ENCODE results near the gene VIT. TPM values are rescaled to one million over a fixed set of nuclear protein-coding genes. Genes with fewer than 3 reads are reported as not detected.

VIT gene
- total and polyA plus RNA-seq, 3 experiments from 2014 or later = 0.08 TPM; not detected in 2

GRCh38 chr2:36729067-36729466, 32.6 kb downstream of the VIT start:
- H3K4me3 Mint-ChIP-seq = no peak overlapping the region
- Histone ChIP-seq H3K27me3 (ENCODE audit: insufficient read depth, low read length, poor library complexity, severe bottlenecking) (no peaks in the 10 kb centered on the region), H3K4me1 (ENCODE audit: insufficient read depth, low read length) (no peaks in the 10 kb centered on the region), H3K27ac (ENCODE audit: low read depth, low read length) (no peak overlapping the region), H3K9me3 (ENCODE audit: low read length) (no peaks in the 10 kb centered on the region), H3K4me3 (ENCODE audit: low read length) (no peak overlapping the region), H3K36me3 (ENCODE audit: insufficient read depth, low read length) (no peaks in the 10 kb centered on the region)
- no peaks in the 10 kb centered on the region for H3K4me1 Mint-ChIP-seq
- ChIA-PET CTCF (no interaction called here), POLR2A (no interaction called here)
- no peak overlapping the region for H3K27ac Mint-ChIP-seq
- no peaks in the 10 kb centered on the region for H3K36me3 Mint-ChIP-seq
- DNase-seq = no peak
- H3K9me3 Mint-ChIP-seq = peaks cover 0 to 5% (median 0%) of the 10 kb centered on the region in 5 donors
- peaks cover 0 to 39% of the 10 kb centered on the region in 2 donors for H3K27me3 Mint-ChIP-seq

- Mint-ChIP-seq H3K36me3 (no peaks in the 10 kb centered on the region), H3K9me3 (peaks cover 0 to 5% (median 0%) of the 10 kb centered on the region in 5 donors), H3K27me3 (peaks cover 5 to 33% of the 10 kb centered on the region in 2 donors), H3K4me3 (peak overlapping the region in 1 of 7 donors; percentile 41), H3K27ac (no peak overlapping the region), H3K4me1 (no peaks in the 10 kb centered on the region)
- POLR2A ChIA-PET = no interaction called here
- Histone ChIP-seq H3K27ac (ENCODE audit: low read depth, low read length) (no peak overlapping the region), H3K36me3 (ENCODE audit: insufficient read depth, low read length) (no peaks in the 10 kb centered on the region), H3K4me3 (ENCODE audit: low read length) (no peak overlapping the region), H3K9me3 (ENCODE audit: low read length) (no peaks in the 10 kb centered on the region), H3K4me1 (ENCODE audit: insufficient read depth, low read length) (no peaks in the 10 kb centered on the region), H3K27me3 (ENCODE audit: insufficient read depth, low read length, poor library complexity, severe bottlenecking) (no peaks in the 10 kb centered on the region)
- CTCF ChIA-PET = no interaction called here
- DNase-seq = no peak
Measured at GRCh38 chr2:36731941-36732672, 35.6 kb downstream of the VIT start.

GRCh38 chr2:36732673-36733036, 36.1 kb downstream of the VIT start:
- Mint-ChIP-seq H3K27me3 (peaks cover 5 to 32% of the 10 kb centered on the region in 2 donors), H3K4me3 (peak overlapping the region in 1 of 7 donors; percentile 41), H3K27ac (no peak overlapping the region), H3K36me3 (no peaks in the 10 kb centered on the region), H3K9me3 (peaks cover 0 to 5% (median 0%) of the 10 kb centered on the region in 5 donors), H3K4me1 (no peaks in the 10 kb centered on the region)
- H3K4me1 ChIP-seq (ENCODE audit: insufficient read depth, low read length) = no peaks in the 10 kb centered on the region
- H3K36me3 ChIP-seq (ENCODE audit: insufficient read depth, low read length) = no peaks in the 10 kb centered on the region
- no peak overlapping the region for H3K27ac ChIP-seq (ENCODE audit: low read depth, low read length)
- ChIA-PET CTCF (no interaction called here), POLR2A (no interaction called here)
- no peak overlapping the region for H3K4me3 ChIP-seq (ENCODE audit: low read length)
- H3K27me3 ChIP-seq (ENCODE audit: insufficient read depth, low read length, poor library complexity, severe bottlenecking) = no peaks in the 10 kb centered on the region
- DNase-seq = no peak
- no peaks in the 10 kb centered on the region for H3K9me3 ChIP-seq (ENCODE audit: low read length)

- Mint-ChIP-seq H3K9me3 (peaks cover 0 to 5% (median 0%) of the 10 kb centered on the region in 5 donors), H3K4me1 (no peaks in the 10 kb centered on the region), H3K4me3 (no peak overlapping the region), H3K27me3 (peaks cover 5 to 33% of the 10 kb centered on the region in 2 donors), H3K27ac (no peak overlapping the region), H3K36me3 (no peaks in the 10 kb centered on the region)
- Histone ChIP-seq H3K36me3 (ENCODE audit: insufficient read depth, low read length) (no peaks in the 10 kb centered on the region), H3K9me3 (ENCODE audit: low read length) (no peaks in the 10 kb centered on the region), H3K4me3 (ENCODE audit: low read length) (no peak overlapping the region), H3K27me3 (ENCODE audit: insufficient read depth, low read length, poor library complexity, severe bottlenecking) (no peaks in the 10 kb centered on the region), H3K4me1 (ENCODE audit: insufficient read depth, low read length) (no peaks in the 10 kb centered on the region), H3K27ac (ENCODE audit: low read depth, low read length) (no peak overlapping the region)
- ChIA-PET CTCF (no interaction called here), POLR2A (no interaction called here)
- no peak for DNase-seq
Measured at GRCh38 chr2:36733215-36733614, 36.7 kb downstream of the VIT start.

GRCh38 chr2:36734304-36734703, 37.8 kb downstream of the VIT start:
- H3K4me3 Mint-ChIP-seq = no peak overlapping the region
- no peaks in the 10 kb centered on the region for H3K9me3 ChIP-seq (ENCODE audit: low read length)
- no peaks in the 10 kb centered on the region for H3K27me3 ChIP-seq (ENCODE audit: insufficient read depth, low read length, poor library complexity, severe bottlenecking)
- H3K27ac ChIP-seq (ENCODE audit: low read depth, low read length) = no peak overlapping the region
- H3K4me3 ChIP-seq (ENCODE audit: low read length) = no peak overlapping the region
- no peak overlapping the region for H3K27ac Mint-ChIP-seq
- no peaks in the 10 kb centered on the region for H3K4me1 ChIP-seq (ENCODE audit: insufficient read depth, low read length)
- H3K36me3 ChIP-seq (ENCODE audit: insufficient read depth, low read length) = no peaks in the 10 kb centered on the region
- peaks cover 0 to 5% (median 0%) of the 10 kb centered on the region in 5 donors for H3K9me3 Mint-ChIP-seq
- DNase-seq = no peak
- no peaks in the 10 kb centered on the region for H3K4me1 Mint-ChIP-seq
- CTCF ChIA-PET = no interaction called here
- POLR2A ChIA-PET = no interaction called here
- H3K36me3 Mint-ChIP-seq = no peaks in the 10 kb centered on the region
- H3K27me3 Mint-ChIP-seq = peaks cover 5 to 34% of the 10 kb centered on the region in 2 donors

- POLR2A ChIA-PET = no interaction called here
Measured at GRCh38 chr2:36737131-36737750, 40.7 kb downstream of the VIT start.

GRCh38 chr2:36740061-36740460, 43.6 kb downstream of the VIT start:
- CTCF ChIA-PET = no interaction called here
- Histone ChIP-seq H3K27ac (ENCODE audit: low read depth, low read length) (no peak overlapping the region), H3K9me3 (ENCODE audit: low read length) (no peaks in the 10 kb centered on the region), H3K4me3 (ENCODE audit: low read length) (no peak overlapping the region), H3K36me3 (ENCODE audit: insufficient read depth, low read length) (no peaks in the 10 kb centered on the region), H3K4me1 (ENCODE audit: insufficient read depth, low read length) (no peaks in the 10 kb centered on the region), H3K27me3 (ENCODE audit: insufficient read depth, low read length, poor library complexity, severe bottlenecking) (no peaks in the 10 kb centered on the region)
- POLR2A ChIA-PET = no interaction called here
- Mint-ChIP-seq H3K36me3 (no peaks in the 10 kb centered on the region), H3K4me1 (peaks cover 0 to 6% (median 0%) of the 10 kb centered on the region in 3 donors), H3K4me3 (no peak overlapping the region), H3K9me3 (peaks cover 0 to 9% (median 5%) of the 10 kb centered on the region in 5 donors), H3K27me3 (peaks cover 13 to 54% of the 10 kb centered on the region in 2 donors), H3K27ac (no peak overlapping the region)
- DNase-seq = no peak

More at GRCh38 chr2:36737131-36737750, 40.7 kb downstream of the VIT start:
- peaks cover 0 to 6% (median 0%) of the 10 kb centered on the region in 3 donors for H3K4me1 Mint-ChIP-seq
- no peak for DNase-seq
- H3K4me3 Mint-ChIP-seq = no peak overlapping the region
- H3K9me3 ChIP-seq (ENCODE audit: low read length) = no peaks in the 10 kb centered on the region
- no peaks in the 10 kb centered on the region for H3K36me3 ChIP-seq (ENCODE audit: insufficient read depth, low read length)
- CTCF ChIA-PET = no interaction called here
- H3K9me3 Mint-ChIP-seq = no peaks in the 10 kb centered on the region
- no peak overlapping the region for H3K4me3 ChIP-seq (ENCODE audit: low read length)
- peaks cover 10 to 44% of the 10 kb centered on the region in 2 donors for H3K27me3 Mint-ChIP-seq
- no peaks in the 10 kb centered on the region for H3K4me1 ChIP-seq (ENCODE audit: insufficient read depth, low read length)
- H3K27ac ChIP-seq (ENCODE audit: low read depth, low read length) = no peak overlapping the region
- no peaks in the 10 kb centered on the region for H3K36me3 Mint-ChIP-seq
- H3K27ac Mint-ChIP-seq = no peak overlapping the region
- no peaks in the 10 kb centered on the region for H3K27me3 ChIP-seq (ENCODE audit: insufficient read depth, low read length, poor library complexity, severe bottlenecking)

- no peaks in the 10 kb centered on the region for H3K36me3 Mint-ChIP-seq
- H3K27ac Mint-ChIP-seq = no peak overlapping the region
- peaks cover 0 to 11% (median 5%) of the 10 kb centered on the region in 5 donors for H3K9me3 Mint-ChIP-seq
- no peaks in the 10 kb centered on the region for H3K27me3 ChIP-seq (ENCODE audit: insufficient read depth, low read length, poor library complexity, severe bottlenecking)
- no peaks in the 10 kb centered on the region for H3K36me3 ChIP-seq (ENCODE audit: insufficient read depth, low read length)
- peaks cover 20 to 59% of the 10 kb centered on the region in 2 donors for H3K27me3 Mint-ChIP-seq
- ChIA-PET CTCF (no interaction called here), POLR2A (no interaction called here)
- peaks cover 0 to 6% (median 0%) of the 10 kb centered on the region in 3 donors for H3K4me1 Mint-ChIP-seq
- H3K4me3 ChIP-seq (ENCODE audit: low read length) = no peak overlapping the region
- H3K9me3 ChIP-seq (ENCODE audit: low read length) = no peaks in the 10 kb centered on the region
- no peak overlapping the region for H3K4me3 Mint-ChIP-seq
- no peaks in the 10 kb centered on the region for H3K4me1 ChIP-seq (ENCODE audit: insufficient read depth, low read length)
- no peak for DNase-seq
- no peak overlapping the region for H3K27ac ChIP-seq (ENCODE audit: low read depth, low read length)
Measured at GRCh38 chr2:36741188-36741837, 44.8 kb downstream of the VIT start.
